Endometrium (tissue), 2 donors: Measurements from ENCODE around the gene MCTP1.
"Not testable (repeated sequence)": the region's sequence is repeated elsewhere in the genome, so short reads cannot be mapped to it uniquely, and the experiment has no call there.

Experiments
- FAIRE-seq: peaks from 2 replicates; lab custom pipeline; 2012; peaks lifted over from hg19 to GRCh38; lab: Jason Lieb, UNC
- donor health status: control.
- donor health status: control.

The MCTP1 gene

DNA sequence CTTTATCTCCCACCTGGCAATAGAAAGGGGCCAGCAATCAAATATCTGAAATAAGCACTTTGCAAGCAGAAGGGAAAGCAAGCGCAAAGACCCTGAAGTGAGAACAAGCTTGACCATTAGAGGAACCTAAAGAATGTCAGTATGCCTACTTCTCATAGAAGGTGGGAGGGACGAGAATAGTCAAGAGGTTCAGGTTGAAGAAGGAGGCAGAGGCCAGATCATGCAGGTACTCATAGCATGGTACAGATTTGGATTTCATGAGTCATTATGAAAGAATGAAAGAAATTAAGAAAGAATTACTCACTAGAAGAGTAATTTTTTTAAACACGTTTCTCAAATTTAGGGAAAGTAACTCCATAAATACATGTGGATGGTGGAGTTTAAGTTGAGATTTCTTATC, 33.7 kb downstream of the MCTP1 start:
- no peak for FAIRE-seq

DNA sequence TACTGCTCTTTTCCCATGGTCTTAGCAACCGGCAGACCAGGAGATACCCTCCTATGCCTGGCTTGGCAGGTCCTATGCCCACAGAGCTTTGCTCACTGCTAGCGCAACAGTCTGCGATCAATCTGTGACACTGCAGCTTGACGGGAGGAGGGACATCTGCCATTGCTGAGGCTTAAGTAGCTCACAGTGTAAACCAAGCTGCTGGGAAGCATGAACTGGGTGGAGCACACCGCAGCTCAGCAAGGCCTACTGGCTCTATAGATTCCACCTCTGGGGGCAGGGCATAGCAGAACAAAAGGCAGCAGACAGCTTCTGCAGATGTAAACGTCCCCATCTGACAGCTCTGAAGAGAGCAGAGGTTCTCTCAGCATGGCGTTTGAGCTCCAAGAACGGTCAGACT, 40.4 kb downstream of the MCTP1 start:
- FAIRE-seq = no peak

DNA sequence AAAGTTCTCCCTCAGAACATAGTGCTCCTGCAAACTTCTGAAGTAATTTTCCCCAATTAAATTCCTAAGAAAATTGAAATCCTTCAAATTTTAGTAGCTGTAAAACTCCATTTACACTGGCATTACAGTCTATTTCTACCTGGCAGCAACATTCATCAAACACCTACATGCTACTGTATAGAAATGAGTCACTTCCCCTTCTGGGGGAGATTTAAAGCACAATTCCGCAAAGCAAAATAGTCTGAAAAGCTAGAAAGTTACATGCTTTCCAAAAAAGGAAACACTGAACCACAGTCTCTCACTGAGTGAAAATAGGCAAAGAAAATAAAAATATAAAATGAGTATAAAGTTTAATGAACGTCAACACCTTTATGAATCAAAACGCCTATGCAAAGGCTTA, 43.3 kb downstream of the MCTP1 start:
- FAIRE-seq = no peak

DNA sequence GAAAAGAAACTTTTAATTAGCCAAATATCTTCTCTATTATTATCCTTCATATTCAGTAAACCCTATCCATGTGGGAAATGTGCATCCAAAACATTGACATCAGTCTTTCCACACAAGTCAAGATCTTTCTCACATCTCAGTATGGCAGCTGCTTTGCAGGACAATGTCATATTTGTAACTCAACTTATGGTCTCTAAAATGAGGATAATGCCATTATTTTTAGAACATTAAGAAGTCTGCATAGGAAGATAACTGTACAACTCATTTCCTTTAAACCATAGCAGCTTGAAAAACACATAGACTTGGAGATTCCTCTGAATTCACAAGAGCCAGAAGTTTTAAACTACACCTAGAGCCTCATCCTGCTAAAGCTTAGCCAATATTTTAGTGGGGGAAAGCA, 43.7 kb downstream of the MCTP1 start:
- no peak for FAIRE-seq

DNA sequence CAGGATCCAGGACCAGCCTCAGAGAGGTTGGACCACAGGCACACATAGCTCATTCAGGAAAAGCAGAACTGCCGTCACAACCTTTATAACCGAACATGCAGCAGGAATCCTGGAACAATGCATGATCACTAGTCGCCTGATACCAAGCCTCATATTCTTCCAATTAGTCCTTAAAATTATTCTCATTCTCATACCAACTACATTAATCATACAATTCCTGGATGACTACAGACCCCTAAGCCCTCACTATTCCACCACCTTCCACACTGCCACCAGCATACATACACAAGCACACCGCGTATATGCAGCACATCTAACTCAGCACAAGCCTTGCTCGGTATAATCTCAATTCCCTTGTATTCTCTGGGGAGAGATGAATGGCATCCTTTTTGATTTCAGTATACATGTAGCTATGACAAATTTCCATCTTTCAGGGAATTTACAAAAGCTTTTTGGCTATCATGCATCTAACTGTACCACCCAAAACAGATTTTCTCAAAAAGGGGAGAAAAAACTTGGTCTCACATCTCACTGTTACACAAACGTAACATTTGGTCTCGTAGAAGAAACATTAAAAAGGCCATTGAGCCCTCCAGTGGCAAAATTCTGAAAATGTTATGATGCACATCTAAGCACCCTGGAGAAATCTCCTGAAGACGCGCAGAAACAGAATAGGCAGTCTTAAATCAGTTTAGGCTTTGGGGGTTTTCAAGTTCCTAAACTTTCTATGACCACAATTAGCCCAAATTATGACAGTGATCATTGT, 46.2 kb downstream of the MCTP1 start:
- no peak for FAIRE-seq

DNA sequence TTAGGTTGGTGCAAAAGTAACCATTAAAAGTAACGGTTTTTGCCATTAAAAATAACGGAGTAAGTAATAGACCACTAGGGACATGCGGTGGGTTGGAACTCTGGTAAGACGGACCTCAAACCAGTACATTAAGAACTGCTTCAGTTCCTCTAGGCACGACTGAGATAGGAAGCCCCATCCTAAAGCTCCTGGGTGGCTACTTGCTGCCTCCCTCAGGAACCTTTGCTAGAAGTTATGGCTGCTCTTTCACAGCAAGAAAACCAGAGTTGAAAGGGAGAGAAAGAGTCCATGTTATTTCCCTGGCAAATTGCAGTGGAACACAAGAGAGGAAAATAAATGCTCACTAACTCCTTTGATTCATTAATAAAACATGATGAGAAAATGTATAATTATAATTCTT, 47.6 kb downstream of the MCTP1 start:
- no peak for FAIRE-seq

DNA sequence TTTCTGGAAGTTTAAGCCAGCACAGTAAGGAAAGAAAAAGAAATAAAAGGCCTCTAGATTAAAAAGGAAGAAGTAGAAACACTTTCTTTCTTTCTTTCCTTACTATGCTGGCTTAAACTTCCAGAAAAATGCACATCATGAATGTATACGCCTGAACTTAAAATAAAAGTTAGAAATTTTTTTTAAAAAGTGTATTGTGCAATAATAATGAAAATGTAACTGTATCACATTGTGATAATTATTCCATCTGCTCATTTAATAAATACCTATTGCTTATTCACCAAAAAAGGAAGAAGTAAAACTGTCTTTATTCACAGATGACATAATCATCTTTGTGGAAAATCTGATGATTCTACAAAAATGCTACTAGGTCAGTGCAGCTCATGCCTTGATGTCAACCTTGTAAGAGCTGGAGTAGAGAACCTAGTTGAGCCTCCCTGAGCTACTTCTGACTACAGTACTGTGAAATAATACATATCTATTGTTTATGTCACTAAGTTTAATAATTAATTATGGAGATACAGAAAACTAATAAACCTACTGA, 49.4 kb downstream of the MCTP1 start:
- no peak for FAIRE-seq

DNA sequence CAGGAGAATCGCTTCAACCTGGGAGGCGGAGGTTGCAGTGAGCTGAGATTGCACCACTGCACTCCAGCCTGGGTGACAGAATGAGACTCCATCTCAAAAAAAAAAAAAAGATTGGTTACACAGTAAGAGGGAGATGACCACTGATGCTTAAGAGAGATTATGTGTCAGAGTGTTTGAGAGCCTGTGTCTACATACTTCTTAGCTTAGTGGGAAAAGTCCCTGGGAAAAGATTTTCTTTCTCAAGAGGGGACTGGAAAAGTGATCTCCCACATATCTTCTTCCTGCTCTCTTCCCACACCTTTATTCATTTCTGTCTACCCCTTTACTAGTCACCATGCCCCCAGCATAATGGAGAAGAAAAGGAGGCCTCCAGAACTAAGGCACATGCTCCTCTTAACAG, 55.2 kb downstream of the MCTP1 start:
- FAIRE-seq = no peak

DNA sequence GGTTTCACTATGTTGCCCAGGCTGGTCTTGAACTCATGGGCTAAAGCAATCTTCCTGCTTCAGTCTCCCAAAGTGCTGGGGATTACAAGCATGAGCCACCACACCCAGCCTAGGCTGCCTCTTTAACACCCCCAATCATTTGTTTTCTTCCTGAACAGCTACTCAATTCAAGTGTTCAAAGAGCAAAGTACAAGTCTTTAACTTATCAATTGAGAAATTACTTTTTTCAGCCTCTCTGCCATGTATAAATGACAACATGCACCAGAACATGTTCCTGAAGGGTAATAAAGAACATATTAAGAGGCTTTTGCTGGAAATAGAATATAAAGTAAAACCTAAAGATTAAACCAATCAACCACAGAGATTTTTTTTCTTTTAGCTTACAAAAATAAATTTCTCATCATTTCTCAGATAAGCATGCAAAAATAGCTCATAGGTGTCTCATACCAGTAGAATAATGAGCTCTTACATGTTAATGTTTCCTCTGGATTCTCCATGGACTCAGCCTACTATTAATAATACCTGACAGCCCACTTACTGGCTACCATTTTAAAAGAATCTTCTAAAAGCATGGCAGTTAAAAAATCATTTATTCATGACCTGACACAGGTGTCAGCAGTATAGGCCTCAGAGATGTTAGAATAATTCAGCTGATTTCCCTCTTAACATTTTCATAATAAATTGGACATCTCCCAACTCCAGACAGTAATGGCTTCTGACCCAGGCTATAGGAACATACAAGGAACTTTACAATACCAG, 60.0 kb downstream of the MCTP1 start:
- no peak for FAIRE-seq

DNA sequence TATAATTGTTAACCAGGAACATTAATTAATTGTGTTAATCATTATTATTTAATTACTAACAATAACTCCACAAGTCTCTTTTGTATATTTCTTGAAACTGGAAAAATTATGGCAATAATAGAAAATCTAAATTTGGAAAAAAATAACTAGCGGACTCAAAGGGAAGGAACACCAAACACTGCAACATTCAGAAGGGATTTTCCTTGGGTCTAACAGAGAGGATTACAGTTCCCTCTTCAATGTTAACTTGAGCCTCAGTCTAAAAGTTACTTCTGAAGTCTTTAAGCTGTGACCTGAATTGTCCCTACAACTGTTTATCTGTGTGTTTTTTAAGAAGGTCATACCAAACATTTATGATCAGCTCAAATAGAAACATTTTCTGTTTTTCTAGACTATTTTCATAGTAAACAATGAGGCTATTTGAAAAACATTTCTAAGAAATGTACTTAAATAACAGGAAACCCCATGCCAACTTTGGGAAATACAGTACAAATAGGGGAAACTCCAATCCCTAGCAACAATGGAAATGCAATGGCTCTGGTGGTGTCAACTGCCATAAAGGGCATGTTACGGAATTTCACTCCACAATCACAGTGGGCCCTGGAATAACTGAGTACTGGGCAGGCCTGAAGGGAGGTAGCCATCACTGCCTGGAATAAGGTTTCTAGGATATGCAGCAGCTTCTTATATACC, 61.2 kb downstream of the MCTP1 start:
- FAIRE-seq = no peak

DNA sequence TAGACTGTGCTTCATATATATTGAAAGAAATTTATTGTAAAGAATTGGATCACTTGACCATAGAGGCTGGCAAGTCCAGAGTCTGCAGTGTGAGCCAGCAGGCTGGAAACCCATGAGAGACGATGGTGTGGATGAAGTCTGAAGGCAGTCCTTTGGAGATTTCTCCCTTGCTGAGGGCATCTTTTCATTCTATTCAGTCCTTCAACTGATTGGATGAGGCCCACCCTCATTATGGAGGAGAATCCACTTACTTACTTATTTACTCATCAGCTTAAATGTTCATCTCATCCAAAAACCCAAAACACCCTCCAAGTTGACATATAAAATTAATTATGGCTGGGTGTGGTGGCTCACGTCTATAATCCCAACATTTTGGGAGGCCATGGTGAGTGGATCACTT, 62.1 kb downstream of the MCTP1 start:
- FAIRE-seq = no peak

DNA sequence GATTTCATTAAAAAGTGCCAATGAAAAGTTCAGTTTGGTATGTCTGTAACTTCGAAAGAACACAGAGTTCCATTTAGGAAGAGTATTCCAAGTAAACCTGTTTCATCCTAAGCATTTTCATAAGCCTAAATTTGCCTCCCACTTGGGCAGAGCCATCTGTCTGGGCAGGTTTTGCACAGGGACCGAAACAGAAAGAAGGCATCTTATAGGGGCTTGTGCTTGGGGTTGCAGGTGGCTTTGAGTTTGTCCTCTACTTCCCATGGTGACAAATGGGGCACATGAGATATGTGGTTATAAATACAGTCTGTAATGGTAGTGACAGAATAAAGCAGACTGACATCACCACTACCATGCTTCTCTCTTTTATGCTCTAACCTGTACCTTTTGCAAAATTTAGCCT, 63.7 kb downstream of the MCTP1 start:
- FAIRE-seq = no peak

DNA sequence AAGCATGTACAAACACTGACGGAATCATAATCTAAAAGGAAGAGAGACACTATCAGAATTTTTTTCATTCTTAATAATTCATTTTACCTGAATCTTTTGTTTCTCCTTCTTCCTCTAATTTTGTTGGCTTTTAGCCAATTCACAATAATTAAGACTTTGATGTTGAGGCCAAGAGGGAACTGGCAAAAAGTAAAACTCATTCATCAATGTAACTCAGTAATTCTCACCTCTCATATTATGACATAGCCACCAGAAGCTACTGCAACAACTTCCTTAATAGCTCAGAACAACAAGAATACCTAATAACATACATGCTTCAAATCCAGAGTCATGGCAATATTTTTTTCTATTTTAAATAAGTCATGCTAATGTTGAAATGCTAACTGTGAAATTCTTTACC, 64.5 kb downstream of the MCTP1 start:
- FAIRE-seq = no peak

DNA sequence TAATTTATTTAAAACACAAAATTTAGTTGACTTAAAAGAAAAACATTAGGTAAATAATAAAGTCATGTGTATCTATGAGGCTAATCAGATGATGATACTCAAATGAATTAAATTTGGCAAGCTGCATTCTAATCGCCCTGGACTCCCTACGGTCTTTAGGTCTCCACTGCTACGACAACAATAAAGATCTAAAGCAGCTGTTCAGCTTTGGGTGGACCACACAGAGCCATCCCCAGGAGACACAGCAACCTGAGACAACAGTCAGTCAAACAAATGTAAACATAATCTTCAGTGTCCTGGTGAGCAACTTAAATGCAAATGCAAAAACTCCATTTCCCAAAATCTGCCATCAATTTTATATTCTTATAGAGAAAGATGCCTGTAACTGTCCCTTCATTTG, 65.5 kb downstream of the MCTP1 start:
- no peak for FAIRE-seq

DNA sequence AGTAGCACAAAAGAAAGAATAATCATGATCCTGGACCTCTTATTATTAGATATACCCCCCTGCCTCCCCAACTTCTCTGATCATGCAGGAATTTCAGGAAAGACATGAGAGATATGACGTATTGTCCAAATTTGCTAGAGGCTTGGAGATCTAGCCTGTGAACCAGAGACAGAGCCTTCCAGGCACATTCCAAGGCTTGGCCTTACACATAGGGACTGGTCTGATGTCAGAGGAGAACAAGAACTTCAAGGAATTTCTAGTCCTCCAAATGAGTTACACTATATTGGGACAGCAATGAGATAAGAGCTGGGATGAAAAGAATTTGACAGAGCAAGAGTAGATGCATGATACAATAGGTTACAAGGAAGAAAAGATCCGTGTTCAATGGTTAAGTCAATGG, 67.0 kb downstream of the MCTP1 start:
- FAIRE-seq = no peak

DNA sequence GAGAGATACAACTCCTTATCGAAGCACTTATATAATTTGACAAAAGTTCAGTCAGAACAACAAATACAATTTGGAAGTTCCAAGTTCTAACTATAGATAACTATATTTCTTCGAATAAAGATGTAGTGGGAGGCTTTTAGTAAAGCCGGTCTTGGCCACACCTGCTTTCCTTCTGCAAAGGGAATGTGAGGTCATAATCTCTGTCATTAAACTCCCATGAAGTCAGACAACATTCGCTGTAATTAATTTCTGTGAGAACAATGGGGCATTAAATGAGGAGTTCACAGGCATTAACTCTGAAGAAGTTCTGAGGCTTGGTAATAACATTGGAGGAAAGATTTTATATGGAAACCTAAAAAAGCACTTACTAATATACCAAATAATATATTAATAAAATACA, 67.5 kb downstream of the MCTP1 start:
- no peak for FAIRE-seq

DNA sequence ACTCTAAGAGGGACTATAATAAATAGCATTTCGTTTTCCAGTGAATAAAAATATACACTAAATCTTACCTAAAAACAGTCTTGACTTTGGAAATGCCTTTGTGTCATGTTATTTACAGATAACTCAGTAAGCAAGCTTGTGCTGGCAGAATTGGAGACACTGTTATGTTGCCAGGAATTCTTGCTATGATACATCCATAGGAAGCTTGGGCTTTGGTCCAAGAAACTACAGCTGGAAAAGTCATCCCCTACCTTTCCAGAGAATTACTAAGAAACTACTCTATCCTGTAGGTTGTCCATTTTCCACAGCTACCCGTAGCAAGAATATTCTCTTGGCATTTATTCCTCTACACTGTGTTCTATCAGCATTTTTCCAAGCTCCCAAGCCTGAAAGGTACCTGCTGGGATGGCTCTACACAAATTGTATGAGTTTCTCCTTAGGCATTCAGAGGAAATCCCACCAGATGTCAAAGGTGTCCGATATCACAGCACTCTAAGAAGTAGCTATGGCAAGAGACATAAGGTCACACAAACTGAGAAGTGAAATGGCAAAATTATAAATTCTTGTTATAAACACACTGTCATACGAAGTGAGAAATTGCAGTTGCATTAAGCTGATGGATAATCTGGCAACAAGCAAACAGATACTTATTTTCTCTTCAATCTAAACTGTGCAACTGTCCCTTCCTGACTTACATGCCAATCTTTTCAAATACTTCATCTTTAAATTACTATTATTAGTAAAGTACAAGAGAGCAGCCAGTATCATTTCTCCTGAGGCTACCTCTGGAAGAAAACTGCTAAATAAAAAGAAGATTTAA, 68.5 kb downstream of the MCTP1 start:
- no peak for FAIRE-seq

DNA sequence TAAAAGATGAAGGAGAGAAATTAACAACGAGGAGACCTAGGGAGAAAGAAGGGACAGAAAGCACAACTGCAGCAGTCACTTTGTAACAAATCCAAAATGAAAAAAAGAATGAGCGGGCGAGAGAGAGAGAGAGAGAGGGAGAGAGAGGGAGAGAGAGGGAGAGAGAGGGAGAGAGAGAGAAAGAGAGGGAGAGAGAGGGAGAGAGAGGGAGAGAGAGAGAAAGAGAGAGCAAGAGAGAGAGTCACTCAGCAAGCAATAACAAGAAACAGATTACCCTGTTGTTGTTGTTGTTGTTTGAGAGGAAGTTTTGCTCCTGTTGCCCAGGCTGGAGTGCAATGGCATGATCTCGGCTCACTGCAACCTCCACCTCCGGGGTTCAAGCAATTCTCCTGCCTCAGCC, 77.1 kb downstream of the MCTP1 start:
- FAIRE-seq = not testable (repeated sequence)

DNA sequence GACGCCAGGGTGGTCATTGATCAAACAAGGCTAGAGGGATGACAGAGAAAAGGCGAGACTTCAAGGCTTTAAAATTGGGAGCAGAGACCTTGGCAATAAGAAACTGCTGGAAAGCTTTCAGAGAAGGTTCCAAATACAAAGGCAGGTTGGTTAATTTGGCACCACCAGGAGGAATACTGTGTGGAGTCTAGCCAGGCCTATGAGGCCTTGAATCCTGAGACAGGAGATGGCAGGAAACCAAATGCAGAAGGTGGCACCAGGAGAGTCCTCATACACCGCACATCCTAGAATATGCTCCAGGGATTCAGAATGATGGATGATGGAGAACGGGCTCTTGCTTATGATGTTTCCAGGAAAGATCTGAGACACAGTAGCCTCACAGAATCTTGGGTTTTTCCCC, 90.0 kb downstream of the MCTP1 start:
- no peak for FAIRE-seq

DNA sequence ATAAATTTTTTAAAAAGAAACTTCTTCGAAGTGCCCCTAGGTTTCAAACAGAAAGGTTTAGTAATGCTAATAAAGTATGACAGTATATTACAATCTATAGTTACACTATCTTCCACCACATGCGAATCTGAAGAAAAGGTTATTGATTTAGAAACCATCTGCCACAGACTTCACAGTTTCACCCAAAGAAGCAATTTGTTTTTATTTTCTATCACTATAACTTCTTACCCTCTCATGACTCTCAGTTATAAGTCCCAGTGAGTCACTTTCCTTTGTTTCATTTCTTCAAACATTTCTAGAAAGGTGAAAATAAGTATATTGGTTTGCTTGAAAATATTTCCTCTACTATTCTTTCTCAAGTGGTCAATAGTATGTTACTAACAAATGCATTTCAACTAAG, 93.6 kb downstream of the MCTP1 start:
- FAIRE-seq = no peak

DNA sequence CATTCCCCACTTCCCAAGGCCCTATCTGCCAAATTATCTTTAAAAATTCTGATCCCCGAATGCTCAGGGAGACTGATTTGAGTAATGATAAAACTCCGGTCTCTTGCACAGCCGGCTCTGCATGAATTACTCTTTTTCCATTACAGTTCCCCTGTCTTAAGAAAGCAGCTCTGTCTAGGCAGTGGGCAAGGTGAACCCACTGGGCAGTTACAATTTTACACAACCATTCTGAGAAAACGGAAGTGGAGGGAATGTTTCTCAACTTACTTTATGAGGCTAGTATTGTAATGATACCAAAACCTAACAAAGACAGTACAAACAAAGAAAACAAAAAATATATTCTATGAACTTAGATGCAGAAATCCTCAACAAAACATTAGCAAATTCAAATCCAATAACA, 100.0 kb downstream of the MCTP1 start:
- no peak for FAIRE-seq

DNA sequence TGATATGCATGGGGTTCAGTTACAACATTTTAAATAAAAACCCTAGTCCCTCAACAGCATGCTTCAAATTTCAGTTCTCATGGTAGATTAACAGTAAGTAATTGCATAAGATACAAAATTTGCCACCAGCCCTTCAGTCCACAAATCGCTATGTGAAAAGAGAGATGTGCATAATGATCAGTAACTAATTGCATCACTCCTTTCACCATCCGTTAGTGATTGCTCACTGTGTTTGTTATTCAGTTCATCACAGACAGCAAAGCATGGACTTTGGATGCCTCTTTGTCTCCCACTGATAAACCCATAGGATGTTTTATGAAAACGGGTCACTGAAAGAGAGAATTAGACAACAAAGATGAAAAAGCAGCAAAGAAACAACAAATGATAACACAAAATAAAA, 103.2 kb downstream of the MCTP1 start:
- FAIRE-seq = no peak
